Mucosa of descending colon (tissue), 3 donors: ENCODE results near the gene TMEM109. TPM values are rescaled to one million over a fixed set of nuclear protein-coding genes. Genes with fewer than 3 reads are reported as not detected.
A peak's percentile ranks its signal among the peaks of the same experiment; 100 is the strongest.

Experiments used
- ATAC-seq: fragments of 200-7000 bp; cut with Tn5 transposase; one replicate; pipeline ENCODE4 v1.9.1; 2020; ENCODE audit warnings: mild to moderate bottlenecking, moderate library complexity
- DNase-seq, 3 donors: peaks; one replicate each; pipeline ENCODE4 v3.0.0-alpha.2; 2020
- H3K36me3 ChIP-seq: fragments of 200-600 bp; one replicate; pipeline ENCODE4 v1.8.0; 2021; ENCODE audit warnings: low read depth, mild to moderate bottlenecking
- H3K4me1 ChIP-seq: fragments of 200-600 bp; one replicate; pipeline ENCODE4 v1.8.0; 2021; ENCODE audit warnings: low read depth, mild to moderate bottlenecking
- H3K4me3 ChIP-seq: fragments of 200-600 bp; one replicate; pipeline ENCODE4 v1.8.0; 2021; ENCODE audit warnings: mild to moderate bottlenecking
- H3K9me3 ChIP-seq: fragments of 200-600 bp; one replicate; pipeline ENCODE4 v1.8.0; 2021; ENCODE audit warnings: mild to moderate bottlenecking
- intact Hi-C, 2 donors: fragments of 100-400 bp; cut with DNase I in 1 of 2; cut with micrococcal nuclease in 1 of 2; formaldehyde crosslinking; loops; one replicate each; pipeline versions ENCODE4 v1.11.0 to v1.11.1; 2022; cut with DNase I, micrococcal nuclease
- total RNA-seq, 3 donors: library from RNA; stranded (reverse); fragmentation: NEBNext Ultra II Directional in 2 of 3; extraction: Animal tissue kit (Norgen Biotek cat#: 25700) in 2 of 3; gene quantifications; one replicate each; pipeline versions ENCODE4 v1.2.1 to v1.2.4, GENCODE V29; 2021 to 2023
- TF ChIP-seq, protein P1 (sequence below): fragments of 200-600 bp; IDR thresholded peaks from one replicate; pipeline ENCODE4 v1.8.0; 2022; ENCODE audit warnings: antibody characterized with exemption, mild to moderate bottlenecking
- donor health status: DM: no; HTN: no; CAD: no; lungs with moderate emphysema.
- donor health status: DM: no; HTN: no; CAD: no.
- donor health status: DM: no; HTN: yes; CAD: no.

Gene TMEM109
- total RNA-seq, 3 donors from 2014 or later, result 35.8 to 95.2 (median 46.6) TPM

DNA sequence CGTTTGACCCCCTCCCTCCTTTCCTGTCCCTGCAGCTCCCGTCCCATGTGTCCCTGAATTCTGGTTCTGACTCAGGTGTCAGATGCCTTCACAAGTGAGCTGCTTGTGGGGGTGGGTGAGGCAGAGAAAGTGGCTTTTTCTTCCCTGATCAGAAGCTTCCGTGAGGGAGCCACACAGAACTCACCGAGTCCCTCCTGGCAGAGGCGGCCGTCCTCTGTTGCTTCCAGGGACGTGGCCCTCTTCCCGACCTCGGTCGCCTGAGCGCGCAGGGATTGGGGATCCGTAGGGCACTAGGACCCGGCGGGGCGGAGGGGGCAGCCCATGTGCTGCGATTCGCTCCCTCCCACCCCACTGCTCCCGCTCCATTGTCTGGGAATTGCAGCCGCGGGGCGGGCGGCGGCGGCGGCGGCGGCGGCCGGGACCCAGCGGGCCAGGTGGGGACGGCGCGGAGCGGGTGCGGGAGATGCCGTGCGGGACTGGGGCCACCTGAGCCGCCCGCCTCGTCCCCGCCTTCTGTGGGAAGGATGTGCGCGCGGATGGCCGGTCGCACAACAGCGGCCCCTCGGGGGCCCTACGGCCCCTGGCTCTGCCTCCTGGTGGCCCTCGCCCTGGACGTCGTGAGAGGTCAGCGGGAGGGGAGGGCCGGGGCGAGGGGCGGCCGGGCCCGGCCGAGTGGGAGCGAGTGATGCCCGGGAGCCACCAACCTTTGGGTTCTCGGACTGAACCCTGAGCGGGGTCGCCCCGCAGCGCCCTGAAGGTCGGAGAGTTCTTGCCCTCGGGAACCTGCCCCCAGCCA, 10.3 kb downstream of the TMEM109 start, which contains the start of gene TMEM132A:
TSS of gene TMEM132A (plus strand) at position 351 of the 796 bp plus-strand sequence. CDS start at position 525, 174 bp downstream.
- TF ChIP-seq, protein P1, sequence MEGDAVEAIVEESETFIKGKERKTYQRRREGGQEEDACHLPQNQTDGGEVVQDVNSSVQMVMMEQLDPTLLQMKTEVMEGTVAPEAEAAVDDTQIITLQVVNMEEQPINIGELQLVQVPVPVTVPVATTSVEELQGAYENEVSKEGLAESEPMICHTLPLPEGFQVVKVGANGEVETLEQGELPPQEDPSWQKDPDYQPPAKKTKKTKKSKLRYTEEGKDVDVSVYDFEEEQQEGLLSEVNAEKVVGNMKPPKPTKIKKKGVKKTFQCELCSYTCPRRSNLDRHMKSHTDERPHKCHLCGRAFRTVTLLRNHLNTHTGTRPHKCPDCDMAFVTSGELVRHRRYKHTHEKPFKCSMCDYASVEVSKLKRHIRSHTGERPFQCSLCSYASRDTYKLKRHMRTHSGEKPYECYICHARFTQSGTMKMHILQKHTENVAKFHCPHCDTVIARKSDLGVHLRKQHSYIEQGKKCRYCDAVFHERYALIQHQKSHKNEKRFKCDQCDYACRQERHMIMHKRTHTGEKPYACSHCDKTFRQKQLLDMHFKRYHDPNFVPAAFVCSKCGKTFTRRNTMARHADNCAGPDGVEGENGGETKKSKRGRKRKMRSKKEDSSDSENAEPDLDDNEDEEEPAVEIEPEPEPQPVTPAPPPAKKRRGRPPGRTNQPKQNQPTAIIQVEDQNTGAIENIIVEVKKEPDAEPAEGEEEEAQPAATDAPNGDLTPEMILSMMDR, result no peak
- ATAC-seq (peak; percentile 92), DNase-seq (peak in 2 of 3 donors; percentile 78 to 81)
- intact Hi-C loops, result no loop called here
- Histone ChIP-seq H3K9me3 (no peaks in the 10 kb centered on the region), H3K36me3 (peaks cover 3% of the 10 kb centered on the region), H3K4me3 (peak within 1 kb of the TSS; percentile 17), H3K4me1 (peaks cover 17% of the 10 kb centered on the region)

DNA sequence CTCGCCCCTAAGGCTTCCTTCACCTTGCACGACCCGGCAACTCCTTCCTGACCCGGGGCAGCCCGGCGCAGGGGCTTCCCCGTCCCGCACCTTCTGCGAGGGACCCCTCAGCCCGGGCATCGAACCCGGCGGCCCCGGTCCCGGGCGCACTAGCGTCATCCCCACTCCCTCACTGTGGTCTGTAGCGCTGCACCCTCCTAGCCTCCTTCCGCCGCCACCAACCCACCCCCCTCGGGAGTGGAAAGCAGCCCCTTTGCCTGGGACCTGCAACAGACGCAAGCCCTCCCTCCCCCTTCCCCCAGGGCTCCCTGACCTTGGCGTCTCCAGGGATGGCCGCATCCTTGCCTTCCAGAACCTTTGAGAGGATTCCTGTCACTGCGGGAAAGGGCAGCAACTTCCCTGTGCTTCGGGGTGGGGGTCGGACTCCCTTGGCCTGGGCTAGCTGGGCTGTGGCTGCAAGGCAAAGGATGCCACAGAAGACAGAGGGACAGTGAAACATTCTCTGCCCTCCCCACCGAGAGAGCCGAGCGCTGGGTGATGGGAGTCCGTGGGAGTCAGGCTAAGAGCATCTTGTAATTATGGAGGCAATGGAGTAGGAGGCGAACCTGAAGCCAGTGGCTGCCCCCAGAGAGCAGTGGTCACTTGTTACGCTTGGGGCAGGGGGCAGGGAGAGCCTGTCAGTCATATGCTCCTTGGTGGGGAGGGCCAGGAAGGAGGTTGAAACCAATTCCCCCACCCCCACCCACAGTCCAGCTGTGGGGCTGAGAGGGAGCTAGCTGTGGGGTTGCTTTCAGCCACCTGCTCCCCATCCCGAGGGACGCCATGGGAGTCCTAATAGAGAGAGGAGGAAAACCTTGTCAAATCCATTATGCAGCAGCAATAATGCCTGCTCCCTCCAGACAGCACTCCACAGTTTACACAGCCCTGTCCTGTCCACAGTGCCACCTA, 11.2 kb downstream of the TMEM109 start:
- intact Hi-C loops, result no loop called here
- H3K4me1 ChIP-seq, result peaks cover 17% of the 10 kb centered on the region
- ATAC-seq (peak; percentile 17), DNase-seq (no peak)
- H3K36me3 ChIP-seq, result peaks cover 3% of the 10 kb centered on the region
- TF ChIP-seq, protein P1, result no peak
- H3K4me3 ChIP-seq, result peak overlapping the region; percentile 17
- no peaks in the 10 kb centered on the region for H3K9me3 ChIP-seq

DNA sequence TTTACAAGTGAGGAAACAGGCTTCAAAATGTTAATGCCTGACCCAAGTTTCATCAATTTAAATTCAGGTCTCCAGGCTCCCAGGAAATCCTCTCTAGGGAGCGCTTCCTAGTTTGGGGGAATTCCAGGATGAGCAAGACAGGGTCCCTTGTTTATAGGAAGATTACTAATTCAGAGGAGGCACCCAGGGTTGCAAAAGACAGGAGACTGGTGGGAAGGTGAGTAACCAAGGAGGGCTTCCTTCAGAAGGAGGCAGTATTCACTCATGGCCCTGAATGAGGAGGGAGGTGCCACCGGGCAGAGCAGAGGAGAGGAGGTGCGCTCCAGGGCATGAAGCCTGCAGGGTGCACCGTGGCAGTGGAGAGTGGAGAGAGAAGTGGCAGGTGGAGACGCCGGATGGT, 11.9 kb downstream of the TMEM109 start:
- Histone ChIP-seq H3K36me3 (peaks cover 3% of the 10 kb centered on the region), H3K9me3 (no peaks in the 10 kb centered on the region), H3K4me1 (peaks cover 17% of the 10 kb centered on the region), H3K4me3 (no peak overlapping the region)
- intact Hi-C loops, result no loop called here
- DNase-seq, result no peak
- TF ChIP-seq, protein P1, result no peak
- no peak for ATAC-seq

DNA sequence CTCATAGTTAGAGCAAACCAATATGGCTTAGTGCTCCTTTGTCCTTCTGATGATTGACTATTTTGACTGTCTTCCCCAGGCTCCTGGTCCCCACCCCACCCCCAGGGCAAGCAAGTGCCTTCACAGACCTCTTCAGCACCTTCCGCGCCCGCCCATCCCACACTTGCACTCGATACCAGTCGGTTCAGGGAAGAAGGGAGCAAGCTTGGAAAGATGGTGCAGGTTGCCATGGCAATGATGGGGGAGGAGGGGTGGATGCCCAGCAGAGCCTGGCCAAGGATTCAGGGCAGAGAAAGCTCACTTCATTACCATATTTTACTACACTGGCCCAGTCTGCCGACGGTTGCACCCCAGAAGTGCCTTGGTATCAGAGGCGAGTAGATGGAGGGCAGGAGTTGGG, 12.5 kb downstream of the TMEM109 start:
- TF ChIP-seq, protein P1, result no peak
- H3K36me3 ChIP-seq, result peaks cover 2% of the 10 kb centered on the region
- no peak for DNase-seq
- ATAC-seq, result no peak
- no peaks in the 10 kb centered on the region for H3K9me3 ChIP-seq
- no peak overlapping the region for H3K4me3 ChIP-seq
- intact Hi-C loops, result no loop called here
- peaks cover 17% of the 10 kb centered on the region for H3K4me1 ChIP-seq

DNA sequence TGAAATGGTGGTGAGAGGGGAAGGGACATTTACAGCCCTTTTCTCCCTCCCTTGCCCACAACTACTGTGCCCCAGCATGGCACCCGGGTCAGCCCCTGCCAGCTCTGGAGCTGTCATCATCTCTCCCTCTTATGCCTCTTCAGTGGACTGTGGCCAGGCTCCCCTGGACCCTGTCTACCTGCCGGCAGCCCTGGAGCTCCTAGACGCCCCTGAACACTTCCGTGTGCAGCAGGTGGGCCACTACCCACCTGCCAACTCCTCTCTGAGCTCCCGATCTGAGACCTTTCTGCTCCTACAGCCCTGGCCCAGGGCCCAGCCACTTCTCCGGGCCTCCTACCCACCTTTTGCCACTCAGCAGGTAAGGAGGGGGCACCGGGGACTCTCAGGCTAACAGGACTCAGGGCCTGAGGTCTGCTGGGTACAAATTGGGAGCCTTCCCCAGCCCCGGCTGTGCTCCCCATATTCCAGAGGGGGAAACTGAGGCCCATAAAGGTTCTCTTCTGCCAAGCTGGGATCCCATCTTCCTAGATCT, 13.2 kb downstream of the TMEM109 start:
- no peaks in the 10 kb centered on the region for H3K9me3 ChIP-seq
- DNase-seq, result no peak
- H3K4me1 ChIP-seq, result peaks cover 17% of the 10 kb centered on the region
- intact Hi-C loops, result no loop called here
- no peak overlapping the region for H3K4me3 ChIP-seq
- ATAC-seq, result no peak
- TF ChIP-seq, protein P1, result no peak
- no peaks in the 10 kb centered on the region for H3K36me3 ChIP-seq
